GM12878 (cell line): ENCODE results near the gene DISC1. TPM values are rescaled to one million over a fixed set of nuclear protein-coding genes. Genes with fewer than 3 reads are reported as not detected.

ENCODE experiments used
- ATAC-seq: fragments of 200-7000 bp; cut with Tn5 transposase; 3 replicates; pipeline ENCODE4 v1.9.1; 2020; ENCODE audit warnings: mild to moderate bottlenecking, moderate library complexity
- BruUV-seq: library from RNA; stranded (reverse); fragments of 400-500 nt; replicated peaks from 2 replicates; lab custom pipeline; 2021; lab: Mats Ljungman, UMichigan
- CTCF ChIA-PET: fragments of 300-600 bp; sonication (Branson Sonifier 250); formaldehyde crosslinking; extraction: SDS; loops from one replicate; lab custom pipeline; 2021; ENCODE audit warnings: inconsistent platforms; lab: Yijun Ruan, JAX
- POLR2A ChIA-PET: fragments of 350-600 bp; formaldehyde crosslinking; extraction: SDS; loops from one replicate; lab custom pipeline; 2021; ENCODE audit warnings: inconsistent platforms; lab: Charles Lee
- RAD21 ChIA-PET: fragments of 300-600 bp; sonication (Branson Sonifier 250); formaldehyde crosslinking; loops from one replicate; lab custom pipeline; 2023; ENCODE audit warnings: antibody characterized with exemption; ENCODE audit not compliant: unreplicated experiment; lab: Charles Lee
- SMC1A ChIA-PET: fragments of 300-600 bp; sonication (Branson Sonifier 250); formaldehyde crosslinking; loops from one replicate; lab custom pipeline; 2023; ENCODE audit not compliant: unreplicated experiment, uncharacterized antibody; lab: Charles Lee
- DNase-seq: peaks from one replicate; pipeline ENCODE4 v3.0.0-alpha.2; 2011; ENCODE audit warnings: low read depth, low spot score
- FAIRE-seq: peaks from 3 replicates; lab custom pipeline; 2011; peaks lifted over from hg19 to GRCh38; lab: Jason Lieb, UNC
- H2AFZ ChIP-seq: 2 replicates; pipeline ENCODE4 v1.6.0; 2011; ENCODE audit warnings: low read depth, low read length, control low read depth; ENCODE audit not compliant: control insufficient read depth
- H3K27ac ChIP-seq: 2 replicates; pipeline ENCODE4 v1.5.1; 2011; ENCODE audit warnings: control low read depth; ENCODE audit not compliant: control insufficient read depth, insufficient read depth
- H3K27me3 ChIP-seq, 2 experiments: replicated peaks in 1 of 2; 2 replicates each; pipeline versions ENCODE4 v1.6.0 to v1.6.1; 2011; ENCODE audit warnings: low read length in 1 of 2; ENCODE audit not compliant: control insufficient read depth in 2 of 2, insufficient read depth in 2 of 2
- H3K36me3 ChIP-seq, 2 experiments: 2 replicates each; pipeline ENCODE4 v1.5.1; 2011; ENCODE audit warnings: low read length in 1 of 2; ENCODE audit not compliant: control insufficient read depth in 2 of 2, insufficient read depth in 2 of 2
- H3K4me1 ChIP-seq: 2 replicates; pipeline ENCODE4 v1.6.1; 2011; ENCODE audit warnings: mild to moderate bottlenecking, low read length, moderate library complexity, mixed read lengths; ENCODE audit not compliant: control insufficient read depth, insufficient read depth
- H3K4me2 ChIP-seq: 2 replicates; pipeline ENCODE4 v1.6.0; 2011; ENCODE audit warnings: control low read depth; ENCODE audit not compliant: control insufficient read depth, insufficient read depth
- H3K4me3 ChIP-seq: fragments of 200-600 bp; sonication (generic); 2 replicates; pipeline ENCODE4 v1.5.1; 2016
- H3K79me2 ChIP-seq: 2 replicates; pipeline ENCODE4 v1.6.0; 2011; ENCODE audit warnings: low read length; ENCODE audit not compliant: control insufficient read depth, insufficient read depth
- H3K9ac ChIP-seq: 2 replicates; pipeline ENCODE4 v1.8.0; 2011; ENCODE audit warnings: low read length, control low read depth, mixed read lengths; ENCODE audit not compliant: control insufficient read depth, insufficient read depth
- H3K9me3 ChIP-seq: replicated peaks from 3 replicates; pipeline ENCODE4 v1.5.1; 2011; ENCODE audit warnings: mild to moderate bottlenecking, low read length; ENCODE audit not compliant: control insufficient read depth, insufficient read depth
- H4K20me1 ChIP-seq: 2 replicates; pipeline ENCODE4 v1.6.0; 2011; ENCODE audit not compliant: control insufficient read depth, insufficient read depth
- ASH2L ChIP-seq: fragments of 300-600, 200-600 bp; sonication (generic); IDR thresholded peaks from 2 replicates; pipeline ENCODE4 v1.6.1; 2017; ENCODE audit warnings: low read depth, mild to moderate bottlenecking, borderline replicate concordance
- E2F4 ChIP-seq: IDR thresholded peaks from 2 replicates; pipeline ENCODE4 v1.6.1; 2012; ENCODE audit warnings: low read depth, low read length, improper control_type of control experiment
- ELK1 ChIP-seq: IDR thresholded peaks from 2 replicates; pipeline ENCODE4 v1.6.1; 2012; ENCODE audit warnings: low read depth, low read length, improper control_type of control experiment
- KDM1A ChIP-seq: fragments of 200-600 bp; sonication (generic); IDR thresholded peaks from 2 replicates; pipeline ENCODE4 v1.6.1; 2016; ENCODE audit warnings: borderline replicate concordance
- MYB ChIP-seq: fragments of 150-350 bp; IDR thresholded peaks from 2 replicates; pipeline ENCODE4 v1.6.1; 2014; ENCODE audit warnings: mild to moderate bottlenecking, low read depth, low read length, borderline replicate concordance
- RBBP5 ChIP-seq: fragments of 200-600 bp; sonication (generic); conservative IDR thresholded peaks from 2 replicates; pipeline ENCODE4 v1.6.1; 2016
- RCOR1 ChIP-seq: conservative IDR thresholded peaks from 2 replicates; pipeline ENCODE4 v1.6.1; 2012; ENCODE audit warnings: low read depth, low read length, improper control_type of control experiment
- SUZ12 ChIP-seq: fragments of 200-600 bp; sonication (generic); IDR thresholded peaks from one replicate; pipeline ENCODE4 v1.6.1; 2018; ENCODE audit warnings: antibody characterized with exemption, mild to moderate bottlenecking; ENCODE audit not compliant: unreplicated experiment
- ZBTB11 ChIP-seq: fragments of 450-650 bp; formaldehyde crosslinking; IDR thresholded peaks from 2 replicates; pipeline ENCODE4 v1.5.0; 2022; ENCODE audit warnings: mild to moderate bottlenecking, missing genetic modification characterization
- ZSCAN29 ChIP-seq: fragments of 450-650 bp; IDR thresholded peaks from 2 replicates; pipeline ENCODE4 v1.6.1; 2017; ENCODE audit warnings: mild to moderate bottlenecking, moderate library complexity
- WGBS: methylation state at CpG from one replicate; pipeline ENCODE4 v1.1.6; 2016; ENCODE audit warnings: low lambda C conversion rate; ENCODE audit not compliant: insufficient replicate concordance, insufficient coverage; ENCODE audit errors: missing lambda C conversion rate; 5-methylcytosine and 5-hydroxymethylcytosine counted together
- in situ Hi-C: fragments of 300-500 bp; cut with MboI; formaldehyde crosslinking; loops from 9 replicates; pipeline ENCODE4 v1.14.3; 2018; ENCODE audit warnings: mixed read lengths
- intact Hi-C: fragments of 100-400 bp; cut with micrococcal nuclease; formaldehyde crosslinking; loops from one replicate; pipeline ENCODE4 v1.14.2; 2022; ENCODE audit not compliant: unreplicated experiment
- polyA plus RNA-seq, 11 experiments: library from polyadenylated mRNA; depleted of rRNA in 4 of 11; unstranded in 6 of 11; stranded (reverse) in 5 of 11; fragments of >200 nt; fragmentation: Nextera tagmentation in 4 of 11; fragmentation: Illumina TruSeq in 1 of 11; extraction: Ambion mirVana in 4 of 11; extraction: Trizol in 1 of 11; gene quantifications; 1 replicate in 1 of 11; 2 replicates in 10 of 11; pipeline versions ENCODE4 v1.2.1 to v1.2.3, GENCODE V29; 2011 to 2016; ENCODE audit warnings: inconsistent platforms in 2 of 11, missing spikeins in 2 of 11, low read depth in 1 of 11
- total RNA-seq, 4 experiments: library from RNA; depleted of rRNA in 3 of 4; stranded (reverse); fragments of >200 nt in 3 of 4; fragmentation: Illumina TruSeq in 1 of 4; extraction: Trizol in 1 of 4; gene quantifications; 2 replicates each; pipeline versions ENCODE4 v1.2.1 to v1.2.3, GENCODE V29; 2013 to 2021
- TF ChIP-seq, protein P1 (sequence below), 3 experiments: IDR thresholded peaks in 2 of 3; conservative IDR thresholded peaks in 1 of 3; 2 replicates each; pipeline ENCODE4 v1.5.1; 2011; ENCODE audit warnings: low read depth in 3 of 3, low read length in 3 of 3, mild to moderate bottlenecking in 3 of 3, control low read depth in 2 of 3, moderate library complexity in 2 of 3, inconsistent platforms in 1 of 3, mixed read lengths in 1 of 3; ENCODE audit not compliant: control insufficient read depth in 2 of 3, insufficient read depth in 1 of 3; ENCODE audit errors: extremely low read depth in 1 of 3

DISC1 gene
- total and polyA plus RNA-seq, 10 of the 15 experiments (the other 5 are each of a cell fraction or from before 2014, with no cell fraction given), result 0.05 to 0.72 (median 0.19) TPM; not detected in 1

DNA sequence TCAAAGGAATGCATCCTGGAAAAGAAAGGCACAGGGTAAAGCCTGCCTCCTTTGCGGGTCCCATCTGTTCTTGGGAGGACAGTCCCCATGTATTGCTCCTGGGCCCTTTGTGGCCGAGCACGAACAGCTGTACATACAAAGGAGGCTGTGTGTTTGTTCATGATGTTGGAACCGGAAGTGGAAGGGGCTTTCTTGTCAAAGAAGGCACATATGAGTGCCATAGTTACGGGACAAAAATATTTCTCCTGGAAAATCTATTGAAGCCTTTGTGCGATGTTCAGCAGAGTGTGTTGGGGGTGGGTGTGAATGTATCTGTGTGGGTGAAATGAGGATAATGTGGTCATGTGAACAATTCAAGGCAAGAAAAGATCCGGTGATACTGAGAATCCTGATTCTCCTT, 297.6 kb downstream of the DISC1 start (continued):
- TF ChIP-seq ZBTB11, result no peak

GRCh38 chr1:231925864-231926263, 299.3 kb downstream of the DISC1 start:
- ATAC-seq (no peak), FAIRE-seq (no peak), DNase-seq (no peak)
- no peaks in the 10 kb centered on the region for H3K4me1 ChIP-seq
- peaks cover 0 to 3% of the 10 kb centered on the region in 2 experiments; a peak in 2 of 4 replicates for H3K27me3 ChIP-seq
- SMC1A ChIA-PET, result no interaction called here
- no peaks in the 10 kb centered on the region for H3K79me2 ChIP-seq
- no peak overlapping the region for H3K4me3 ChIP-seq
- no peaks in the 10 kb centered on the region; the same call in 1 of the 2 replicates for H4K20me1 ChIP-seq
- CTCF ChIA-PET, result no interaction called here
- WGBS, result 32% methylated on average over 3 of the region's 3 CpGs
- in situ Hi-C loops, result no loop called here
- no peak overlapping the region for H2AFZ ChIP-seq
- intact Hi-C loops, result no loop called here
- H3K9ac ChIP-seq, result no peak overlapping the region
- no peaks in the 10 kb centered on the region for H3K36me3 ChIP-seq
- POLR2A ChIA-PET, result no interaction called here
- no peak overlapping the region for H3K4me2 ChIP-seq
- RAD21 ChIA-PET, result no interaction called here
- no peaks in the 10 kb centered on the region for H3K9me3 ChIP-seq
- no TSS peak for BruUV-seq
- no peak overlapping the region for H3K27ac ChIP-seq
- no peak for TF ChIP-seq RBBP5
- no peak for TF ChIP-seq RCOR1
- TF ChIP-seq ZSCAN29, result no peak
- TF ChIP-seq ZBTB11, result no peak
- TF ChIP-seq, protein P1, sequence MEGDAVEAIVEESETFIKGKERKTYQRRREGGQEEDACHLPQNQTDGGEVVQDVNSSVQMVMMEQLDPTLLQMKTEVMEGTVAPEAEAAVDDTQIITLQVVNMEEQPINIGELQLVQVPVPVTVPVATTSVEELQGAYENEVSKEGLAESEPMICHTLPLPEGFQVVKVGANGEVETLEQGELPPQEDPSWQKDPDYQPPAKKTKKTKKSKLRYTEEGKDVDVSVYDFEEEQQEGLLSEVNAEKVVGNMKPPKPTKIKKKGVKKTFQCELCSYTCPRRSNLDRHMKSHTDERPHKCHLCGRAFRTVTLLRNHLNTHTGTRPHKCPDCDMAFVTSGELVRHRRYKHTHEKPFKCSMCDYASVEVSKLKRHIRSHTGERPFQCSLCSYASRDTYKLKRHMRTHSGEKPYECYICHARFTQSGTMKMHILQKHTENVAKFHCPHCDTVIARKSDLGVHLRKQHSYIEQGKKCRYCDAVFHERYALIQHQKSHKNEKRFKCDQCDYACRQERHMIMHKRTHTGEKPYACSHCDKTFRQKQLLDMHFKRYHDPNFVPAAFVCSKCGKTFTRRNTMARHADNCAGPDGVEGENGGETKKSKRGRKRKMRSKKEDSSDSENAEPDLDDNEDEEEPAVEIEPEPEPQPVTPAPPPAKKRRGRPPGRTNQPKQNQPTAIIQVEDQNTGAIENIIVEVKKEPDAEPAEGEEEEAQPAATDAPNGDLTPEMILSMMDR (IDR thresholded peaks at IDR 0.05 in 2 of 3, conservative IDR thresholded peaks at IDR 0.05 in 1 of 3; ENCODE audit: control insufficient read depth in 2 of 3, extremely low read depth in 1 of 3, insufficient read depth in 1 of 3, low read depth in 3 of 3, low read length in 3 of 3), result no peak
- TF ChIP-seq MYB, result no peak
- no peak for TF ChIP-seq ELK1
- TF ChIP-seq KDM1A, result no peak
- TF ChIP-seq ASH2L, result no peak
- TF ChIP-seq SUZ12, result no peak
- TF ChIP-seq E2F4, result no peak
